ENCODE measurements around the gene CLPX.

GRCh38 chr15:65101891-65102708, 83.0 kb downstream of the CLPX start:
- TF ChIP-seq CTCF (IDR thresholded peaks at IDR 0.05) = no peak
- TF ChIP-seq POLR2A (IDR thresholded peaks at IDR 0.05) = no peak
- no peak for TF ChIP-seq EP300 (IDR thresholded peaks at IDR 0.05; ENCODE audit: low read depth)
- TF ChIP-seq POLR2AphosphoS5 (IDR thresholded peaks at IDR 0.05) = no peak

All from transverse colon (tissue), 4 donors.